ENCODE results near the gene GPX4.

DNA sequence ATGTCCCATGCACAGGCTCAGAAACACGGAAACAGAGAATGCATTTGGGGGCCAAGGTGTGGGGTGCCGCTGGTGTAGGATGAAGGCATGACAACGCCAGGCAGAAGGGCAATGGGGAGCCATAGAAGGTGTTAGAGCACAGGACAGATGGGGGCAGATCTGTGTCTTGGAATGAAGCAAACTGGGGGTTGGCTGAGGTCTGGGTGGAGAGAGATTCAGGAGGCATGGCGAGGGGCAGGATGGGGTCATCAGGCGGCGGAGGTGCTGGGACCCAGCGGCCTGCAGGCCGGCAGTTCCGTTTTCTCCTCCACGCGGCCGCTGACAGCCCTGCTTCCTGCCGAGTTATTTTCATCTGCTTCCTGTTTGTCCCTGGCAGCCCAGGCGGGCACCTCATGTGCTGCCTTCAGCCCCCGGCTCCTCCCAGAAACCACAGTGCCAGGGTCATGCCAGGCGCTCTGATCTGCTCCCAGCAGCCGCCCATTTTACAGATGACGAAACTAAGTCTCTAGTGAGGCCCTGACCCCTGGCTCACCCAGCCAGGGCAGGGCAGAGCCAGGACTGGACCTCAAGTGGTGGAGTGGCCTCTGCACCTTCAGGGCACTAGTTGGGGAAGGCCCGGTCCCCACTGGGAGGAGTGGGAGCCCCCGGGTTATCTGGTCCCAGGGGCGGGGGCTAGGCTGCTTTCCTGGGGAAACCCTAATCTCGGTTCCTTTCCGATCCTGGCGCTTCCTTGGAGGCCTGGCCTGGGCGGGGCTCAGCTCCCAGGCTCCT, 34.6 kb upstream of the GPX4 start:
- TF ChIP-seq RAD21 (IDR thresholded peaks at IDR 0.05; ENCODE audit: low read length) (no peak), SIN3A (IDR thresholded peaks at IDR 0.05; ENCODE audit: borderline replicate concordance, low read depth, low read length) (no peak), EZH2phosphoT487 (IDR thresholded peaks at IDR 0.05; ENCODE audit: borderline replicate concordance, low read depth) (no peak), RCOR1 (IDR thresholded peaks at IDR 0.05; ENCODE audit: low read length) (no peak), TAF1 (IDR thresholded peaks at IDR 0.05; ENCODE audit: borderline replicate concordance, low read depth, low read length) (no peak), POLR2AphosphoS5 (IDR thresholded peaks at IDR 0.05; ENCODE audit: low read depth, low read length) (no peak), FOSL2 (IDR thresholded peaks at IDR 0.05; ENCODE audit: borderline replicate concordance, low read depth) (no peak), RXRA (IDR thresholded peaks at IDR 0.05; ENCODE audit: borderline replicate concordance, low read depth) (no peak)
- TF ChIP-seq, protein P1, sequence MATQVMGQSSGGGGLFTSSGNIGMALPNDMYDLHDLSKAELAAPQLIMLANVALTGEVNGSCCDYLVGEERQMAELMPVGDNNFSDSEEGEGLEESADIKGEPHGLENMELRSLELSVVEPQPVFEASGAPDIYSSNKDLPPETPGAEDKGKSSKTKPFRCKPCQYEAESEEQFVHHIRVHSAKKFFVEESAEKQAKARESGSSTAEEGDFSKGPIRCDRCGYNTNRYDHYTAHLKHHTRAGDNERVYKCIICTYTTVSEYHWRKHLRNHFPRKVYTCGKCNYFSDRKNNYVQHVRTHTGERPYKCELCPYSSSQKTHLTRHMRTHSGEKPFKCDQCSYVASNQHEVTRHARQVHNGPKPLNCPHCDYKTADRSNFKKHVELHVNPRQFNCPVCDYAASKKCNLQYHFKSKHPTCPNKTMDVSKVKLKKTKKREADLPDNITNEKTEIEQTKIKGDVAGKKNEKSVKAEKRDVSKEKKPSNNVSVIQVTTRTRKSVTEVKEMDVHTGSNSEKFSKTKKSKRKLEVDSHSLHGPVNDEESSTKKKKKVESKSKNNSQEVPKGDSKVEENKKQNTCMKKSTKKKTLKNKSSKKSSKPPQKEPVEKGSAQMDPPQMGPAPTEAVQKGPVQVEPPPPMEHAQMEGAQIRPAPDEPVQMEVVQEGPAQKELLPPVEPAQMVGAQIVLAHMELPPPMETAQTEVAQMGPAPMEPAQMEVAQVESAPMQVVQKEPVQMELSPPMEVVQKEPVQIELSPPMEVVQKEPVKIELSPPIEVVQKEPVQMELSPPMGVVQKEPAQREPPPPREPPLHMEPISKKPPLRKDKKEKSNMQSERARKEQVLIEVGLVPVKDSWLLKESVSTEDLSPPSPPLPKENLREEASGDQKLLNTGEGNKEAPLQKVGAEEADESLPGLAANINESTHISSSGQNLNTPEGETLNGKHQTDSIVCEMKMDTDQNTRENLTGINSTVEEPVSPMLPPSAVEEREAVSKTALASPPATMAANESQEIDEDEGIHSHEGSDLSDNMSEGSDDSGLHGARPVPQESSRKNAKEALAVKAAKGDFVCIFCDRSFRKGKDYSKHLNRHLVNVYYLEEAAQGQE (IDR thresholded peaks at IDR 0.05; ENCODE audit: low read depth, low read length), result no peak
- TF ChIP-seq, protein P2, sequence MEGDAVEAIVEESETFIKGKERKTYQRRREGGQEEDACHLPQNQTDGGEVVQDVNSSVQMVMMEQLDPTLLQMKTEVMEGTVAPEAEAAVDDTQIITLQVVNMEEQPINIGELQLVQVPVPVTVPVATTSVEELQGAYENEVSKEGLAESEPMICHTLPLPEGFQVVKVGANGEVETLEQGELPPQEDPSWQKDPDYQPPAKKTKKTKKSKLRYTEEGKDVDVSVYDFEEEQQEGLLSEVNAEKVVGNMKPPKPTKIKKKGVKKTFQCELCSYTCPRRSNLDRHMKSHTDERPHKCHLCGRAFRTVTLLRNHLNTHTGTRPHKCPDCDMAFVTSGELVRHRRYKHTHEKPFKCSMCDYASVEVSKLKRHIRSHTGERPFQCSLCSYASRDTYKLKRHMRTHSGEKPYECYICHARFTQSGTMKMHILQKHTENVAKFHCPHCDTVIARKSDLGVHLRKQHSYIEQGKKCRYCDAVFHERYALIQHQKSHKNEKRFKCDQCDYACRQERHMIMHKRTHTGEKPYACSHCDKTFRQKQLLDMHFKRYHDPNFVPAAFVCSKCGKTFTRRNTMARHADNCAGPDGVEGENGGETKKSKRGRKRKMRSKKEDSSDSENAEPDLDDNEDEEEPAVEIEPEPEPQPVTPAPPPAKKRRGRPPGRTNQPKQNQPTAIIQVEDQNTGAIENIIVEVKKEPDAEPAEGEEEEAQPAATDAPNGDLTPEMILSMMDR (IDR thresholded peaks at IDR 0.05), result no peak
- TF ChIP-seq, protein P3, sequence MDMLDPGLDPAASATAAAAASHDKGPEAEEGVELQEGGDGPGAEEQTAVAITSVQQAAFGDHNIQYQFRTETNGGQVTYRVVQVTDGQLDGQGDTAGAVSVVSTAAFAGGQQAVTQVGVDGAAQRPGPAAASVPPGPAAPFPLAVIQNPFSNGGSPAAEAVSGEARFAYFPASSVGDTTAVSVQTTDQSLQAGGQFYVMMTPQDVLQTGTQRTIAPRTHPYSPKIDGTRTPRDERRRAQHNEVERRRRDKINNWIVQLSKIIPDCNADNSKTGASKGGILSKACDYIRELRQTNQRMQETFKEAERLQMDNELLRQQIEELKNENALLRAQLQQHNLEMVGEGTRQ (IDR thresholded peaks at IDR 0.05; ENCODE audit: borderline replicate concordance, low read depth, low read length), result no peak
